ENCODE measurements around the gene AP2M1.

- TF ChIP-seq RAD21 (IDR thresholded peaks at IDR 0.05) (no peak), CTCF (IDR thresholded peaks at IDR 0.05; ENCODE audit: low read depth, low read length, missing input control) (no peak), REST (IDR thresholded peaks at IDR 0.05) (no peak), ATF3 (IDR thresholded peaks at IDR 0.05) (no peak), JUND (IDR thresholded peaks at IDR 0.05) (no peak), GABPA (IDR thresholded peaks at IDR 0.05 in 1 of 2, conservative IDR thresholded peaks at IDR 0.05 in 1 of 2) (no peak), EGR1 (IDR thresholded peaks at IDR 0.05; ENCODE audit: low read depth in 2 of 2) (no peak), TAF1 (conservative IDR thresholded peaks at IDR 0.05) (no peak)
- TF ChIP-seq, protein P1, sequence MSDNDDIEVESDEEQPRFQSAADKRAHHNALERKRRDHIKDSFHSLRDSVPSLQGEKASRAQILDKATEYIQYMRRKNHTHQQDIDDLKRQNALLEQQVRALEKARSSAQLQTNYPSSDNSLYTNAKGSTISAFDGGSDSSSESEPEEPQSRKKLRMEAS (IDR thresholded peaks at IDR 0.05), result no peak
- TF ChIP-seq, protein P2, sequence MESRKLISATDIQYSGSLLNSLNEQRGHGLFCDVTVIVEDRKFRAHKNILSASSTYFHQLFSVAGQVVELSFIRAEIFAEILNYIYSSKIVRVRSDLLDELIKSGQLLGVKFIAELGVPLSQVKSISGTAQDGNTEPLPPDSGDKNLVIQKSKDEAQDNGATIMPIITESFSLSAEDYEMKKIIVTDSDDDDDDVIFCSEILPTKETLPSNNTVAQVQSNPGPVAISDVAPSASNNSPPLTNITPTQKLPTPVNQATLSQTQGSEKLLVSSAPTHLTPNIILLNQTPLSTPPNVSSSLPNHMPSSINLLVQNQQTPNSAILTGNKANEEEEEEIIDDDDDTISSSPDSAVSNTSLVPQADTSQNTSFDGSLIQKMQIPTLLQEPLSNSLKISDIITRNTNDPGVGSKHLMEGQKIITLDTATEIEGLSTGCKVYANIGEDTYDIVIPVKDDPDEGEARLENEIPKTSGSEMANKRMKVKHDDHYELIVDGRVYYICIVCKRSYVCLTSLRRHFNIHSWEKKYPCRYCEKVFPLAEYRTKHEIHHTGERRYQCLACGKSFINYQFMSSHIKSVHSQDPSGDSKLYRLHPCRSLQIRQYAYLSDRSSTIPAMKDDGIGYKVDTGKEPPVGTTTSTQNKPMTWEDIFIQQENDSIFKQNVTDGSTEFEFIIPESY (IDR thresholded peaks at IDR 0.05), result no peak
Observed at GRCh38 chr3:184175506-184175905, 851 bp downstream of the AP2M1 start.
